ENCODE data around the gene ELF4.

Gene ELF4

DNA sequence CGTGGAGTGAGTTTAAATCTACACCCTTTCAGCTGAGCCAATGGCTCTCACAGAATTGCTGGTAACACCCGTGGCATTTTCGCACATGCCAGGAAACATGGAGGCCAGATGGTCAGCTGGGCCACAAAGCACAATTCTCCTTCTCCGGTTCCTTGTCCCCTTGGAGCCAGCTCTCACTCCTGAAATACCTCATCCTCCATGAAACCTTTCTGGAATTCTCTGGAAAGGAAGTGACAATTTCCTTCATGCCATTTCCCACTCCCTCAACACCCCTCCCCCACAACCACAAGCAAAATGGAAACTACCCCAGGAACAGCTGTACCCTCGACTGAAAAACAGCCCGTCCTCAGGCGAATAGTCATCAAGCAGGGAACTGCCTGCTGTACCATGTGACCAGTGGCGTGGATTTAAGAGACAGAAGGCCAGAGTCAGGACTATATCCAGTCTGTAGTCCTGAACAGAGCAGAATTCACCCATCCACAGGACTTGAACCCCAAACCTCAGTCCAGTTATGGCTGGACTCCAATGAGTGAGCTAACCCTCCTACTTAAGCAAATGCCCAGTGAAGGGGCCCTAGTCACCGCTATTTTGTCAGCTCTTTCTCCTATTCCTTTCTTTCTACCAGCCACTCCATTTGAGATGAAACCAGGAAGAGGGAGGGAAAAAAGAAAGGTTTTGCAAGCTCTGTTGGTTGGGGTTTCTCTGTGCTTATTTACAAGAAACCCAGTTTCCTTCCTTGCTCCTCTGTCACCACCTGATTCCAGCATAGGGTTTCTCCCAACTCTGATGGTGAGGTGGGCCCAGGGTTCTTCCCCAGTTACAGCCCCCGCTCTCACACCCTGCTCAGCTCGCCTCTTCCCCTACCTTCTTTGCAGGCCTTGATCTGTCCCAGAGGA is 24.5 kb downstream of the ELF4 start:
- no peak for DNase-seq (ENCODE audit: low read depth in 3 of 3)

DNA sequence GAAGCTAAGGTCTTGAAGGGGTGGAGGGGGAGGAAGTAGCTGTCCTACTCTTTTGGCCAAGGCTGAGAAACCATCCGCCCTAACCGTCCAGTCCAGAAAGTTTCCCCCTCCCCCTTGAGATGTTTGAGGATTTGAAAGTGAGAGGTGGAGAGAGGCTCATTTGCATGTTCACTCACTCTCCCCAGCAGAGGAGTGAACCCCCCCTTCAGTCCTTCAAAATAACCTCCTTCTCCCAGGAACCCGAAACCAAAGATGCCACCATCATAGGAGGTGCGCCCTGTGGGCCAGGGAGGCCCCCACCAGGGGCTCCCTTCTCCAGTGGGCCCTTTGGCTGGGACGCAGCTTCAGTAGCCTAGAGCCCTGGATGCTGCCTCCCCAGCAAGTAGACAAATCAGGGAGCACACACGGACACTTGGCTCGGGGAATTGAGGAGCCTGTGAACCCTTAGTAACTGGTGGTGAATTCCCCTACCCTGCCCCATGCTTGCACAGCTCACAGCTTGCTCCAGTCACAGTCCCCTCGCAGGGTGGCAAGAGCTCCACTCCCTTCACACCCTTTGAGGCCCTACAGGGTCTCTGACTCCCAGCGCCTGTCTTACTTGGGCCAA is 25.6 kb downstream of the ELF4 start:
- no peak for DNase-seq (ENCODE audit: low read depth in 3 of 3)

GRCh38 chrX:130083656-130084382 is 26.5 kb downstream of the ELF4 start:
- DNase-seq (ENCODE audit: low read depth in 3 of 3), result no peak

GRCh38 chrX:130083107-130083490 is 27.2 kb downstream of the ELF4 start:
- no peak for DNase-seq (ENCODE audit: low read depth in 3 of 3)

DNA sequence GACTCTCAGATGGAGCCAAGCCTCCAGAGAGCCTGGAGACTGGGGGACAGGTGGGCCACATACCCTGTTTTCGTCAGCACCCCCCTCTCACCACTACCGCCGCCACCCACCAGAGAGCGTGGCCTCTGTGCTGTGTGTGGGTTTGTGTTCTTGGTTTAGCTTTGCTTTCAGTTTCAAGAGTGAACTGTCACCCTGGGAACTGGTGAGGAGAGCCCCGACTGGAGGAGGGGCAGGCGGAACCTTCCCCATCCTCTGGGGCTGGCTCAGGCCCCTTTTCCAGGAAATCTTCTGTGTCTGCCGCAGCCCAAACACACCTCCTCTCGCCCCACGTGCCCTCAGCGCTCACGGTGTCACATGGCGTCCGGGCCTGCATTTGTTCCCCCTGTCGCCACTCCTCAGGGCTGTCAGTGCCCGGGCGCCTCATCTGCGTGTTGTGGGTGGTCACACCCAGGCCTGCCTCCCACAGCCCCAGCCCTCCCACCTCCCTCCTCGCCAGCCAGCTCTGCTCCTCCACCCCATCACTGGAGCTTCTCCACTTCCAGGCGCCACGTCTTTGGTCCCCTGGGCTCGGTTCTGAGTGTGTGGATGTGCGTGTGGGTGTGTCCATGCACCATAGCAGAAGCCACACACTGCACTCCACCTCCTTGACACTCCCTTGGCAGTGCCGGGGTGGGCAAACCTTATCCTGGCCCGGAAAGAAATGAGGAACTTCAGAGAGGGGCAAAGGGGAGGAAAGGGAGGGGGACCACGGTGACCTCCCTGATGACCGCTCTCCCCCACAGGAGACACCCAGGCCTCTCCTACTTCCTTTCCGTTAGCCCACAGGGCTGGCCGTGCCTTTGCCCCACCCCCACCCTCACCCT is 27.8 kb downstream of the ELF4 start:
- peak in 2 of 3 experiments; percentile 57 for DNase-seq (ENCODE audit: low read depth in 3 of 3)

DNA sequence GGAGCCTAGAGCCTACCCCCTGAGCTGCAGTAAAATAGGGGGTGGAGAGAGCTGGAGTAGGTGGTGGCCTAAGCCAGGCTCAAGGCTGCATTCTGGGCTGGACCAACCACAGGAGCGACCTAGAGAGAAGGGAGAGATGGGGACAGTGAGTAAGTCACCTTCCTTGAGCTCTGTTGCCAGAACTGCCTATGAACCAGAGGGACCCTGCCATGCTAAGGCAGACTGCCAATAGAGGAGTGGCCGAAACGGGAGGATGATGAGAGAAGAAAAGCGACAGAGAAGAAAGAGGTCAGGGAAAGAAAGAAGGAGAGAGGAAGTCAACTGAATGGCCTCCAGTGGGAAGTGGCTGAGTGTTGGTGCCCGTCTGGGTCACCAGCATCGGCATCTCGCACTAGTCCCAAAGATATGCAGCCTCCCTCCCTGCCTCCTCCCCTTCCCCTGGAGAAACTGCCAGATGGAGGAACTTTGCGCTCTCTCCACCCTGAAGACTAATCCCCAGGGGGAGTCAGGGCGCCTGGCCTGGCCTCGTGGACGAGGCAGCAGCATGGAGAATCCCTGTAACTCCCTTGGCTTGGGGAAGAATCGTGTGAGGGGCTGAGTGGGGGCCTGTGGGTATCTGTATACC is 28.8 kb downstream of the ELF4 start:
- DNase-seq (ENCODE audit: low read depth in 3 of 3), result no peak

DNA sequence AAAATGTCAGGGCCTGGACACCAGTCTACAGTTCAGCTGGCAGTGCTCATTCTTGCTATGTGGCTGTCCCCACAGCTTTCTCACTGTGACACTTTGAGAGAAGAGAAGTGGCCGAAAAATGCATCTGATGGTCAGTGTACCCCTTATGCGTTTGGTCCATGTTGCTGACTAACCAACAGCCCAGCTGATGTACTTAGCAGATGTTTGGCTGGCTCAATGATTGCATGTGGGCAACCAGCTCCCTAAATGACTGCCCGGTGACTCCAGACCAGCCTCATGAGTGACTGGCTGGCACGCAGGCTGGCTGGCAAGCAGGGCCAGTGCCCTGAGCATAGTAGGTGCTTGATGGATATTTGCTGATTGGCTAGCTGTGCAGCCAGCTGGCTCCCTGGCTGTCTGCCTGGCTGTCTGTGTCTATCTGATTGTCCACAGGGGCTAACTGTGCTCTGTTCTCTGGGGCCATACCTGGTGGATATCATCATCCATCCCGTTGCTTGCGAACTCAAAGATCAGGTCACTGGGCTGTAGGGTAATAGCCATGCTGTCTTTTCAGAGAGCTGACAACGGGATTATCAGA is 29.4 kb downstream of the ELF4 start:
- no peak for DNase-seq (ENCODE audit: low read depth in 3 of 3)

DNA sequence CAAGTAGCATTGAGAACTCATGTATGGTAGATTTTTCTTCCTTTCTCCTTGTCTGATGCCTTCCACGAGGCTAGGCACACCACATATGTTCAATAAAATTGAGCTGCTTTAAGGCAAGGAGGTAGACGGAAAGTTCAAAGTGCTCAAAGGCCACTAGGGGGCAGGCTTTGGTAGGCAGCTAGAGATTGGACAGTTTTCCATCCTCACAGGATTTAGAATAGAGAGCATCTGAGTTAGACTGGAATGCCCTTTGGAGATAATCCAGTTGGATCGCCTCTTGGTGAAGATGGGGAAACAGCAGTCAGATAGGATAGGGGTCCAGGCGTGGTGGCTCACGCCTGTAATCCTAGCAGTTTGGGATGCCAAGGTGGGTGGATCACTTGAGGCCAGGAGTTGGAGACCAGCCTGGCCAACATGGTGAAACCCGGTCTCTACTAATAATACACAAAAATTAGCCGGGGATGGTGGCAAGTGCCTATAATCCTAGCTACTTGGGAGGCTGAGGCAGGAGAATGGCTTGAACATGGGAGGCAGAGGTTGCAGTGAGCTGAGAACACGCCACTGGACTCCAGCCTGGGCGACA is 30.4 kb downstream of the ELF4 start:
- DNase-seq (ENCODE audit: low read depth in 3 of 3), result peak in 1 of 3 experiments; percentile 41

- DNase-seq (ENCODE audit: low read depth in 3 of 3), result no peak
Measured at GRCh38 chrX:130075777-130076176, 34.5 kb downstream of the ELF4 start.

DNA sequence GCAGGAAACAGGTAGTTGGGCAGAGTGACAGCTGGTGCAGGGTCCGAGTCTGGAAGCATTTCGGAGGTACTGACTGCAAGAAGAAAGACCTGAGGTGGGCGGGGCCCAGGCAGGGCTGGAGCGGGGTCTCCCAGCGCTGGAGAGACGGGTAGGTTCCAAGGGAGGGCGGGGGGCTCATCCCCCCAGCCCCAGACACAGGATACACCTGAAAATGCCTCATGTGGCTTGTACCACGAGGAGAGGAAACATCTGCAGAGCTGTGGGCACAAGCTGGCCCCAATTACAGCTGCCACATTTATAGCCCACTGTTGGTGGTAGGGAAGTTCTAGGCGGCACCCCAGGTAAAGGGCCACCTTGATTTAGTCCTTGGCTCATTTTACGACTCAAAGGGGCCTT is 38.0 kb downstream of the ELF4 start:
- DNase-seq (ENCODE audit: low read depth in 3 of 3), result no peak

DNA sequence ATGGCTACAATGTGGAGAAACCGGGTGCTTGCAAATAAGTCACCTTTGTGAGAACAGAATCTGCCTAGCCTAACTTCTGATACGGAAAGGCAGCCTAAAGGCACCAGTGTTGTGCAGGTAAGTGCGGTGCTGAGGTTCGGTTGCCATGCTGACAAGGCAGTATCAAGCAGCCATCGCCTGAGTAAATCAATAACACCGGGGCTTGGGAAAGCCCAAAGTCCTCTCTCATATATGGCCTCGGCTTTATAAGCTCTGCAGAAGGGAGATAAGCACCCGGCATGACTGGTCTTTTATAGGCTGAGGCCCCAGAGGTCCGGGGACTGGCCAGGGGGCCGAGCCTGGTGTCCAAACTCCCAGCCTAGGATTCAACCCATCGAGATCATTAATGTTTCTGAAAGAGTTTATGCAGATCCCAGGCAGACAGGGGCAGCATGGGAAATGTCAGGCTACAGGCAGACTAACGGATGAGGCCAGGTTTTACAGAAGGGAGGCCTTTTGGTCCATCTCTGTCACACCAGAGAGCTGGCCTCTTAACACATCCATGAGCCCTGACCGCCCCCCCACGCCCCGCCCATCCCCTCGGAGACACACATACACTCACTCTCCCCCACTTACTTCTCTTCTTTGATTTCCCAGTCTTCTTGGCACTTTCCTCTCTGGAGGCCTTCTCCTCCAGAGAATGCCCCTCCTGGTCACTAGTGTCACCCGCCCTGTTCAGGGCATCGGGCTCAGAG is 38.5 kb downstream of the ELF4 start:
- DNase-seq (ENCODE audit: low read depth in 3 of 3), result no peak

DNA sequence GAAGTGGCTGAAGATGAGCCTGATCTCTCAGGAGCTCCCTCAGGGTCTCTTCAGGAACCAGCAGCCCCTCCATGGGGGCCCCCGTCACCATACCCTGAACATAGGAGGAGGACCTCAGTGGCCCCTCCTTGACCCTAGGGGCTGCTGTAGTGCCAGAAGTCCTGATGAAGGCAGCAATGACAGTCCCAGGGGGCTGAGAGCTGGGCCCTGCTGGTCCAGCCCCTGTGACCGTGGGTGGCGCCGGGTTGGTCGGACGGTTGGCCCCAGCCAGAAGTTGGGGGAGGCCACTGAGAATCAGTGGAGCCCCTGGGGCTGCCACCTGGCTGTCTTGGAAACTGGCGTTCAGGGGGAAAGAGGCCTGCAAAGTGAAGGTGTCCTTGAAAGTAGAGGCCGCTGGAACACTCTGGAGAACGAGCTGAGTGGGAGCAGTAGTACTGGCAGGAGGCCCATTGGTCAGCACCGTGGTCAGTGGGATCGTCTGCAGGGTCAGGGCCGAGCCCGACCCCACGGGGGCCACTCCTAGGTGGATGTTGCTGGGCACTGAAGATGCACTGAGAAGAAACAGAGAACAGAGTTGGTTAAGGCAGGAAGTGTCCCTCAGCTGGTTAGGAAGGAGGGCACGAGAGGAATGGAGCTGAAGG is 43.2 kb downstream of the ELF4 start:
- DNase-seq (ENCODE audit: low read depth in 3 of 3), result no peak

GRCh38 chrX:130060122-130061069 is 49.9 kb downstream of the ELF4 start:
- peak; percentile 65 to 76 (median 68) for DNase-seq (ENCODE audit: low read depth in 3 of 3)

GRCh38 chrX:130058652-130059051 is 51.6 kb downstream of the ELF4 start:
- DNase-seq (ENCODE audit: low read depth in 3 of 3), result no peak

DNA sequence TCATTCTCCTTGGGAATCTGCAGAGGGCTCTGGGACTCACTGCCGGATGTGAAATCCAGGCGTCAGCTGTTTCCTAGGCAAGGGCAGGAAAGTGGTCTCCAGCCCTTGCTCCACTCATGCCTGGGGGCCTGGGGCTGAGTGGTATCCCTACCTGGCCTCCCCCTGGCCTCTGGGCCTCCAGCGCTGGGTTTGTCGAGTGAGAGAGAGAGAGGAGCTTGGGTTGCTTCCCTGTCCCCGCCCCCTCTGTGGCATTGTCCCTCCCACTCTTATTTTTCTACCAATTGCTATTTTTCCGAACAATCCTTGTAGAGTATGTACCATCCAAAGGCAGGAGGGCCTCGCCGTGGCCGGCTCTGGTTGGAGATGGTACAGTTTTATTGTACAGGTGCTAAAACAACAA is 53.1 kb downstream of the ELF4 start:
- DNase-seq (ENCODE audit: low read depth in 3 of 3), result no peak

DNA sequence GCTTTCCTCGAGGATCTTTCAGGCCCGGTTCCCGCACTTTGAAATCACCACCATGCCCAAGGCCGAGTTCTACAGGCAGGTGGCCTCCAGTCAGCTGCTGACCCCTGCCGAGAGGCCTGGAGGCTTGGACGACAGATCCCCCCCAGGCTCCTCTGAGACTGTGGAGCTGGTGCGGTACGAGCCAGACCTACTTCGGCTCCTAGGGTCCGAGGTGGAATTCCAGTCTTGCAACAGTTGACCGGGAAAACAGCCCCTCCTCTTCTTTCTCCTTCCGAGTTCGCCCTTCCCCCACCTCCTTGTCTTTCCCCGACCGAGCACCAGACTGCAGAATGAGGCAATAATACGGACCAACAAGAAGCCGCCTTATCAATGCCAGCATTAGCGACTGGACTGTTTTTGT is 54.4 kb downstream of the ELF4 start:
- no peak for DNase-seq (ENCODE audit: low read depth in 3 of 3)

- no peak for DNase-seq (ENCODE audit: low read depth in 3 of 3)
Measured at GRCh38 chrX:130055103-130055502, 55.2 kb downstream of the ELF4 start.

DNA sequence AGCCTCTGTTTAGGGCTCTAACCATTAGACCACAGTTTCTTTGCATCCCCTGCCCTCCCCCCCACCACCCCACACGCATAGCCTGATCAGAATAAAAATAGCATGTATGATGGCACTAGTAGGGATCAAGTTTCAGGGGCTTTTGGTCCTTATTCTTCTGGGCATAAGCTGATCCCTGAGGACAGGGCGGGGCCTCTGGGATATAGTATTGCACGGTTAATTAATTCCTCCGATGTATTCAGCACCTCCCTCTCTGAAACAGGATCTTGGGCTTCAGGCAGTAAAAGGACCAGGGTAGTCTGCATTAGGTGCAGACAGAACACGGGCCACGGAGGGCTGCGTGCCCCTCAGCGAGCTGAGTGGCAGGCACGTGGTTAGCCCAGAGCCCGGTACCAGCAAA is 57.1 kb downstream of the ELF4 start:
- DNase-seq (ENCODE audit: low read depth in 3 of 3), result no peak
